ENCODE data around the gene SCMH1. TPM values are rescaled to one million over a fixed set of nuclear protein-coding genes. Genes with fewer than 3 reads are reported as not detected.

Gene SCMH1
- total RNA-seq, 6 experiments from 2014 or later, result 16.9 to 24.4 (median 21.7) TPM

- Mint-ChIP-seq H3K4me3 (no peak overlapping the region), H3K27me3 (ENCODE audit: insufficient read depth) (no peaks in the 10 kb centered on the region), H3K4me1 (ENCODE audit: low read depth) (peaks cover 26% of the 10 kb centered on the region), H3K27ac (no peak overlapping the region), H3K36me3 (ENCODE audit: low read depth) (no peaks in the 10 kb centered on the region; the same call in 1 of the 2 replicates), H3K9me3 (no peaks in the 10 kb centered on the region)
- DNase-seq, result no peak
- TF ChIP-seq CTCF (IDR thresholded peaks at IDR 0.05), result no peak
Measured at GRCh38 chr1:41098730-41099460, 143.2 kb downstream of the SCMH1 start.

- peaks cover 20% of the 10 kb centered on the region for H3K4me1 Mint-ChIP-seq (ENCODE audit: low read depth)
- DNase-seq, result no peak
- no peaks in the 10 kb centered on the region; the same call in 1 of the 2 replicates for H3K36me3 Mint-ChIP-seq (ENCODE audit: low read depth)
- no peaks in the 10 kb centered on the region for H3K9me3 Mint-ChIP-seq
- H3K27me3 Mint-ChIP-seq (ENCODE audit: insufficient read depth), result no peaks in the 10 kb centered on the region
- no peak overlapping the region for H3K27ac Mint-ChIP-seq
- no peak overlapping the region for H3K4me3 Mint-ChIP-seq
- TF ChIP-seq CTCF (IDR thresholded peaks at IDR 0.05), result no peak
Measured at GRCh38 chr1:41097105-41097504, 145.0 kb downstream of the SCMH1 start.

DNA sequence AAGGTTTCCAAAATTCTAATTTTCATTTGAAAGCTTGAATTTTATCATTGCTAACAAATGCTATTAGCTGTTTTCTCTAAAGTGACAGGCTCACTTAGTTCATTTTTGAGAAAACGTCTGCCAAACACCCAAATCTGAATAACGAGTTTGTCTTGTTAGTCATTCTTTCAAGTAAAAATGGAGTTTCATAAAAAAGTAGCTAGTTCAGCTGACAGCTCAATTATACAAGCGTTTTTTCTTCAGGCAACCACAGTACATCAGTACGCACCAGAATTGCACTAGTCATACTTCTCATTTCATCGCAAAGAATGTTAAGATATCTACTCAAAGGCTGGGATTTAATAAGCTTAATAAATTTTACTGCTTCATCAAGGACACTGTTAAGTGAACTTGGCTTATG is 148.3 kb downstream of the SCMH1 start:
- Mint-ChIP-seq H3K36me3 (ENCODE audit: low read depth) (no peaks in the 10 kb centered on the region), H3K27ac (no peak overlapping the region), H3K27me3 (ENCODE audit: insufficient read depth) (no peaks in the 10 kb centered on the region), H3K9me3 (no peaks in the 10 kb centered on the region), H3K4me3 (no peak overlapping the region), H3K4me1 (ENCODE audit: low read depth) (peaks cover 5% of the 10 kb centered on the region; the same call in 1 of the 2 replicates)
- no peak for DNase-seq
- TF ChIP-seq CTCF (IDR thresholded peaks at IDR 0.05), result no peak

DNA sequence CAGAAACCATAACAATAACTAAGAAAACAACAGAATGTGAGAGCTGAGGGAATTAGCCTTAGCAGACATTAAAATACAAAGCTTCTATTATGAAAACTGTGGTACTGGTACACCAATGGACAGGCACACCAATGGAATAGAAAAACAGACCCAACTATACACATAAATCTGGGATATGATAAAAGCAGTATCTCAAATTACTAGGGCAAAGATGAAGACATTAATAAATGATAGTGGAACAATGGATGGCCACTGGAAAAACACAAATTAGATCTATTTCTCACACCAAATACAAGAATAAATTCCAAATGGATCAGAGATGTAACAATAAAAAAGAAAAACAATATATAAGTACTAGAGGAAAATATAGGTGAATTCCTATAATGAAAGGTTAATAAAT is 155.2 kb downstream of the SCMH1 start:
- Mint-ChIP-seq H3K27me3 (ENCODE audit: insufficient read depth) (no peaks in the 10 kb centered on the region), H3K4me1 (ENCODE audit: low read depth) (no peaks in the 10 kb centered on the region), H3K9me3 (no peaks in the 10 kb centered on the region), H3K36me3 (ENCODE audit: low read depth) (no peaks in the 10 kb centered on the region), H3K27ac (no peak overlapping the region), H3K4me3 (no peak overlapping the region)
- no peak for TF ChIP-seq CTCF (IDR thresholded peaks at IDR 0.05)
- DNase-seq, result no peak

DNA sequence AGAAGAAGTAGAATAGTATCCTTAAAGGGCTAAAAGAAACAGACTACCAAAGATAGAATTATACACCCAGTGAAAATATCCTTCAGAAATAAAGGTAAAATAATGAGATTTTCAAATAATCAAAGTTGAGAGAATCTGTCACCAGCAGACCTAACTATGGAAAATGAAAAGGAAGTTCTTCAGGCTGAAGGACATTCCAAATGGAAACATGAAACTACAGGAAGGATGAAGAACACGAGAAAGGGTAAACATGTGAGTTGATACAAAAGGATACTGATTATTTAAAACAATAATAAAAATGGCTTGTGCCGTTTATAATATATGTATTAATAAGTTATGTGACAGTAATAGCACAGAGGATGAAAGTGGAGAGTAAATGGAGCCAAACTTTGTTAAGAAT is 163.5 kb downstream of the SCMH1 start:
- Mint-ChIP-seq H3K4me1 (ENCODE audit: low read depth) (peaks cover 9% of the 10 kb centered on the region), H3K27ac (no peak overlapping the region), H3K36me3 (ENCODE audit: low read depth) (peaks cover 14% of the 10 kb centered on the region), H3K9me3 (peaks cover 3% of the 10 kb centered on the region; the same call in 1 of the 2 replicates), H3K27me3 (ENCODE audit: insufficient read depth) (no peaks in the 10 kb centered on the region), H3K4me3 (no peak overlapping the region)
- TF ChIP-seq CTCF (IDR thresholded peaks at IDR 0.05), result no peak
- no peak for DNase-seq

All from HFFc6 (cell line).